RWPE2 (cell line): ENCODE measurements around the gene SEC61A2.

Experiments
- ATAC-seq: fragments of 200-7000 bp; cut with Tn5 transposase; 3 replicates; pipeline ENCODE4 v1.9.1; 2021; ENCODE audit warnings: low read depth
- DNase-seq: peaks from one replicate; pipeline ENCODE4 v3.0.0-alpha.2; 2020; ENCODE audit warnings: low spot score
- H3K27ac ChIP-seq: fragments of 450-650 bp; 2 replicates; pipeline ENCODE4 v1.5.1; 2017; ENCODE audit warnings: mild to moderate bottlenecking; ENCODE audit not compliant: poor library complexity, severe bottlenecking
- H3K27me3 ChIP-seq: fragments of 250-450 bp; sonication (Bioruptor Pico); 2 replicates; pipeline ENCODE4 v1.5.1; 2021; ENCODE audit warnings: mild to moderate bottlenecking, moderate library complexity; ENCODE audit not compliant: insufficient read depth, poor library complexity, severe bottlenecking
- H3K36me3 ChIP-seq: fragments of 250-450 bp; sonication (Bioruptor Pico); 2 replicates; pipeline ENCODE4 v1.5.1; 2020; ENCODE audit warnings: low read depth, mild to moderate bottlenecking, moderate library complexity
- H3K4me1 ChIP-seq: fragments of 250-450 bp; sonication (Bioruptor Pico); 2 replicates; pipeline ENCODE4 v1.5.1; 2021; ENCODE audit warnings: mild to moderate bottlenecking, moderate library complexity; ENCODE audit not compliant: insufficient read depth, poor library complexity, severe bottlenecking
- H3K4me3 ChIP-seq: fragments of 250-450 bp; sonication (Bioruptor Pico); 2 replicates; pipeline ENCODE4 v1.5.1; 2021; ENCODE audit warnings: mild to moderate bottlenecking, moderate library complexity; ENCODE audit not compliant: severe bottlenecking
- H3K9me3 ChIP-seq: fragments of 250-450 bp; sonication (Bioruptor Pico); 2 replicates; pipeline ENCODE4 v1.5.1; 2021; ENCODE audit warnings: mild to moderate bottlenecking, moderate library complexity; ENCODE audit not compliant: severe bottlenecking
- CTCF ChIP-seq: fragments of 450-650 bp; IDR thresholded peaks from one replicate; pipeline ENCODE4 v1.5.1; 2017; ENCODE audit warnings: mild to moderate bottlenecking, moderate library complexity; ENCODE audit not compliant: poor library complexity, severe bottlenecking

Gene SEC61A2

GRCh38 chr10:12193193-12193592, 63.7 kb downstream of the SEC61A2 start:
- no peak overlapping the region for H3K27ac ChIP-seq
- DNase-seq (no peak), ATAC-seq (no peak)
- no peak overlapping the region for H3K4me3 ChIP-seq
- H3K27me3 ChIP-seq, result no peaks in the 10 kb centered on the region
- H3K9me3 ChIP-seq, result no peaks in the 10 kb centered on the region
- peaks cover 18% of the 10 kb centered on the region for H3K4me1 ChIP-seq
- TF ChIP-seq CTCF, result no peak
- peaks cover 23% of the 10 kb centered on the region for H3K36me3 ChIP-seq

DNA sequence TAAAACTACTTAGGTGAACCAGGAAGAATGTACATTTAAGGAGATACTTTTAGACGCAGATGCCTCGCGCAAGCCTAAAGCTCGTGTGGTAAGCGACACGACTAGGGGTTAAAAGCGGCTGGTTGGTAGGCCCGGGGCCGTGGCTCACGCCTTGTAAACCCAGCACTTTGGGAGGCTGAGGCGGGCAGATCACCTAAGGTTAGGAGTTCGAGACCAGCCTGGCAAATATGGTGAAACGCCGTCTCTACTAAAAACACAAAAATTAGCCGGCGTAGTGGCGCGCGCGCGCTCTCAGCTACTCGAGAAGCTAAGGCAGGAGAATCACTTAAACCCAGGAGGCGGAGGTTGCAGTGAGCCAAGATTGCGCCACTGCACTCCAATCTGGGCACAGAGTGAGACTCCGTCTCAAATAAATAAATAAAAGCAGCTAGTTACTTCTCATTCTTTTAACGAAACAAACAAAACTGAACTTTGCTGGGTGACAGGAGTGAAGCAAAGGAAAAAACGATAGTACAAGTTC, 65.3 kb downstream of the SEC61A2 start:
- no peak for TF ChIP-seq CTCF
- H3K4me3 ChIP-seq, result peak overlapping the region; percentile 93
- ATAC-seq, result no peak
- H3K36me3 ChIP-seq, result peaks cover 38% of the 10 kb centered on the region
- no peaks in the 10 kb centered on the region for H3K27me3 ChIP-seq
- H3K9me3 ChIP-seq, result no peaks in the 10 kb centered on the region
- no peak for DNase-seq
- H3K27ac ChIP-seq, result peak overlapping the region; percentile 69
- H3K4me1 ChIP-seq, result peaks cover 18% of the 10 kb centered on the region

GRCh38 chr10:12195281-12195602, 65.8 kb downstream of the SEC61A2 start:
- ATAC-seq (peak; percentile 28), DNase-seq (no peak)
- no peaks in the 10 kb centered on the region for H3K27me3 ChIP-seq
- no peaks in the 10 kb centered on the region for H3K9me3 ChIP-seq
- peaks cover 40% of the 10 kb centered on the region for H3K36me3 ChIP-seq
- peaks cover 18% of the 10 kb centered on the region for H3K4me1 ChIP-seq
- TF ChIP-seq CTCF, result no peak
- peak overlapping the region; percentile 93 for H3K4me3 ChIP-seq
- H3K27ac ChIP-seq, result peak overlapping the region; percentile 69

DNA sequence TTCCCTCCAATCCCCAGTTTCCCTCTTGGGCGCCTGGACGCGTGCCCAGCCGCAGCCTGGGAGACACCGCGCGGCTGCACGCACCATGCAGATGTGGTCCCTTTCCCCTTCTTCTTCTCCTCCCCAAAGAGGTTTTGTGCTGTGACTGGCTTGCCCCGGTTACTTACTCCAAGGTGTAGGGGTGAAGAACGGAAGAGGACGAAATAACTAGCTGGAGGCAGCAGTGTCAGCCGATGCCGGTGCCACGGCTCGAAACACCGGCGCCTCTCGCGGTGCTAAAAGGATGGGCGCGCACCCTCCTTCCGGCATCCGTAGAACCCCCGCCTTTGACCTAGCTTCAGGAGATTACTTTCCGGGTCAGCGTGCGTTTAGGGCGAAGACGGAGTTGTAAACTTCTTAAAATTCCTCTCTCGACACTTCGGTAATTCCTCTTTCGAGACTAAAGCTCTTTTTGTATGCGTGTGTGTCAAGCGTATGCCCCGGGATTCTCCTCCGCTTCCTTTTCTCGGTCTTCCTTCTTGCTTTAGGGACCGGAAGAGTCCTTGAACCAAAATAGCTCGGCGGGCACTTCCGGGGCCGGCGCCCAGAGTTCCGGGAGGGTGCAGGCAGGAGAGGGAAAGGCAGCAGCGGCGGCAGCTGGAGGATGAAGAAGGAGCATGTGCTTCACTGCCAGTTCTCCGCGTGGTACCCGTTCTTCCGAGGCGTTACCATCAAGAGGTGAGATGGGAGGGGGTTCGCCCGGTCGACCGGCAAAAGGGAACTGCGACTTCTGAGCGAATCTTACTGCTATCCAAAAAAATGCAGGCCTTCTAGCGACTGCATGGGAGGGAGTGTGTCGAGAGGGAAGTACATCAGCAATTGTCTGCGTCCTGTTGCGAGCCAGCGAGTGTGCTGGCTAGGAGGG, 66.4 kb downstream of the SEC61A2 start, which contains the start of the genes CDC123 and NUDT5:
CDC123 (plus strand) TSS at position 586 of the 904 bp plus-strand sequence; CDS start at position 644, 58 bp downstream.
NUDT5 (minus strand) TSS at position 289 of the 904 bp plus-strand sequence. CDS start 9,600 bp downstream, outside the sequence.
- Histone ChIP-seq H3K4me3 (peak within 1 kb of the TSS; percentile 93), H3K4me1 (peaks cover 18% of the 10 kb centered on the region), H3K36me3 (peaks cover 46% of the 10 kb centered on the region), H3K9me3 (no peaks in the 10 kb centered on the region), H3K27ac (peak within 1 kb of the TSS; percentile 69), H3K27me3 (no peaks in the 10 kb centered on the region)
- TF ChIP-seq CTCF, result no peak
- DNase-seq (peak; percentile 86), ATAC-seq (peak; percentile 91)
